Pulmonary artery endothelial cell (primary cell): ENCODE results near the gene ATL3. TPM values are rescaled to one million over a fixed set of nuclear protein-coding genes. Genes with fewer than 3 reads are reported as not detected.
"Not testable (repeated sequence)": the region's sequence is repeated elsewhere in the genome, so short reads cannot be mapped to it uniquely, and the experiment has no call there.

Experiments used
- DNase-seq: peaks from one replicate; pipeline ENCODE4 v3.0.0-alpha.2; 2011; ENCODE audit warnings: low read depth, low spot score
- total RNA-seq: library from RNA; depleted of rRNA; stranded (reverse); fragments of >200 nt; gene quantifications from 2 replicates; pipeline ENCODE4 v1.2.3, GENCODE V29; 2014

Gene ATL3
- total RNA-seq, 1 donor from 2014 or later, result 107 TPM

- DNase-seq, result no peak
Measured at GRCh38 chr11:63590024-63590788, 81.0 kb downstream of the ATL3 start.

GRCh38 chr11:63589000-63589399, 82.2 kb downstream of the ATL3 start:
- DNase-seq, result no peak

- DNase-seq, result no peak
Measured at GRCh38 chr11:63586451-63587166, 84.6 kb downstream of the ATL3 start.

GRCh38 chr11:63583357-63583677, 87.9 kb downstream of the ATL3 start:
- DNase-seq, result no peak

- not testable (repeated sequence) for DNase-seq
Measured at GRCh38 chr11:63581224-63581623, 90.0 kb downstream of the ATL3 start.

GRCh38 chr11:63578882-63579281, 92.3 kb downstream of the ATL3 start:
- not testable (repeated sequence) for DNase-seq

- no peak for DNase-seq
Measured at GRCh38 chr11:63574856-63575602, 96.1 kb downstream of the ATL3 start.

Other genes starting within 250 kb of the ATL3 start
- not detected in 2 replicates for gene PLAAT5, start 180.2 kb downstream of the ATL3 start, total RNA-seq
- gene LGALS12, start 165.3 kb downstream of the ATL3 start, total RNA-seq, result not detected in 2 replicates
- gene PLAAT4, start 134.6 kb downstream of the ATL3 start, total RNA-seq, result 2.9 and 4.2 TPM in 2 replicates
- not detected in 2 replicates for gene PLAAT2, start 108.0 kb downstream of the ATL3 start, total RNA-seq
- 44.7 and 57.6 TPM in 2 replicates for gene PLAAT3, start 56.9 kb downstream of the ATL3 start, total RNA-seq
- gene RTN3, start 10.1 kb upstream of the ATL3 start, total RNA-seq, result 41.5 and 51.5 TPM in 2 replicates
- 17.5 and 19.3 TPM in 2 replicates for gene ZFTA, start 97.4 kb upstream of the ATL3 start, total RNA-seq
- 17.1 and 29.0 TPM in 2 replicates for gene SPINDOC, start 142.1 kb upstream of the ATL3 start, total RNA-seq
- gene MARK2, start 167.7 kb upstream of the ATL3 start, total RNA-seq, result 9.2 and 12.5 TPM in 2 replicates
- 0.21 and 1.3 TPM in 2 replicates for gene RCOR2, start 245.8 kb upstream of the ATL3 start, total RNA-seq